T-cell (primary cell): ENCODE results near the gene CHIT1. TPM values are rescaled to one million over a fixed set of nuclear protein-coding genes. Genes with fewer than 3 reads are reported as not detected.

ENCODE experiments used
- ATAC-seq, 4 experiments: fragments of 200-7000 bp in 3 of 4; fragments of 150-1000 bp in 1 of 4; cut with Tn5 transposase; replicated peaks in 1 of 4; 1 replicate in 3 of 4; 2 replicates in 1 of 4; pipeline ENCODE4 v1.10.0; 2021; ENCODE audit warnings: moderate library complexity in 3 of 4, mild to moderate bottlenecking in 2 of 4, moderate number of reproducible peaks in 1 of 4
- CTCF ChIA-PET, 2 donors: fragments of 300-600 bp; sonication (Branson Sonifier 250); formaldehyde crosslinking; loops; one replicate each; lab custom pipeline; 2022; ENCODE audit warnings: antibody characterized with exemption in 2 of 2; lab: Charles Lee
- POLR2A ChIA-PET, 2 donors: fragments of 300-600 bp; sonication (Branson Sonifier 250); formaldehyde crosslinking; loops; one replicate each; lab custom pipeline; 2022; ENCODE audit warnings: antibody characterized with exemption in 2 of 2; lab: Charles Lee
- DNase-seq, 35 experiments: peaks; one replicate each; pipeline versions ENCODE4 v3.0.0 to v3.0.0-alpha.2; 2013 to 2023
- H3K27ac ChIP-seq: one replicate; pipeline ENCODE4 v1.5.1; 2013; ENCODE audit warnings: low read length
- H3K27me3 ChIP-seq, 2 experiments: replicated peaks in 1 of 2; 1 replicate in 1 of 2; 2 replicates in 1 of 2; pipeline versions ENCODE4 v1.6.1 to v1.7.0; 2013; ENCODE audit warnings: low read length in 1 of 2, mixed read lengths in 1 of 2; ENCODE audit not compliant: control insufficient read depth in 2 of 2, insufficient read depth in 2 of 2; ENCODE audit errors: extremely low read depth in 1 of 2
- H3K36me3 ChIP-seq, 2 donors: 1 replicate in 1 of 2; 2 replicates in 1 of 2; pipeline versions ENCODE4 v1.6.1 to v1.7.0; 2013; ENCODE audit warnings: low read length in 1 of 2; ENCODE audit not compliant: control insufficient read depth in 2 of 2, insufficient read depth in 1 of 2; ENCODE audit errors: extremely low read depth in 1 of 2
- H3K4me1 ChIP-seq, 2 experiments: 1 replicate in 1 of 2; 2 replicates in 1 of 2; pipeline versions ENCODE4 v1.6.1 to v1.7.0; 2013; ENCODE audit warnings: low read length in 2 of 2, mixed read lengths in 1 of 2; ENCODE audit not compliant: insufficient read depth in 2 of 2, control insufficient read depth in 1 of 2; ENCODE audit errors: extremely low read depth in 1 of 2
- H3K4me3 ChIP-seq, 2 donors: 1 replicate in 1 of 2; 2 replicates in 1 of 2; pipeline versions ENCODE4 v1.5.1 to v1.7.0; 2013; ENCODE audit warnings: mild to moderate bottlenecking in 2 of 2, low read length in 1 of 2, moderate library complexity in 1 of 2; ENCODE audit not compliant: control insufficient read depth in 1 of 2; ENCODE audit errors: extremely low read depth in 1 of 2
- H3K9me3 ChIP-seq: 2 replicates; pipeline ENCODE4 v1.7.0; 2013
- H3K27ac Mint-ChIP-seq, 2 donors: one replicate each; pipeline ENCODE4 v1.8.0; 2020 to 2021; ENCODE audit warnings: mild to moderate bottlenecking in 2 of 2, mixed read lengths in 2 of 2
- H3K27me3 Mint-ChIP-seq, 2 donors: one replicate each; pipeline ENCODE4 v1.8.0; 2021 to 2022; ENCODE audit warnings: mixed read lengths in 2 of 2
- H3K36me3 Mint-ChIP-seq: one replicate; pipeline ENCODE4 v1.8.0; 2021; ENCODE audit warnings: mixed read lengths
- H3K4me1 Mint-ChIP-seq, 3 donors: one replicate each; pipeline ENCODE4 v1.8.0; 2020 to 2022; ENCODE audit warnings: mixed read lengths in 3 of 3, mild to moderate bottlenecking in 1 of 3
- H3K4me3 Mint-ChIP-seq, 3 donors: one replicate each; pipeline ENCODE4 v1.8.0; 2020 to 2022; ENCODE audit warnings: mild to moderate bottlenecking in 3 of 3, mixed read lengths in 3 of 3, moderate library complexity in 3 of 3
- H3K9me3 Mint-ChIP-seq, 3 donors: one replicate each; pipeline ENCODE4 v1.8.0; 2020 to 2022; ENCODE audit warnings: mixed read lengths in 3 of 3
- WGBS: methylation state at CpG from one replicate; pipeline ENCODE4 v1.1.5; 2013; ENCODE audit warnings: missing lambda C conversion rate; ENCODE audit not compliant: insufficient coverage; 5-methylcytosine and 5-hydroxymethylcytosine counted together
- total RNA-seq, 35 experiments: library from RNA in 6 of 35; stranded (reverse) in 6 of 35; fragments of 120-200 nt in 1 of 35; gene quantifications; one replicate each; pipeline versions ENCODE4 v1.2.1 to v1.2.4 and lab custom pipeline; 2013 to 2026

CHIT1 gene
- total RNA-seq, 5 donors from 2014 or later (not counting 1 experiment from before 2014, with no cell fraction given), result 0.12 to 2.3 (median 0.92) TPM; not detected in 1

- Mint-ChIP-seq H3K4me1 (no peaks in the 10 kb centered on the region), H3K27ac (no peak overlapping the region)
Observed at GRCh38 chr1:203174324-203174985, 55.0 kb downstream of the CHIT1 start.

GRCh38 chr1:203173566-203173965, 55.9 kb downstream of the CHIT1 start:
- ATAC-seq (no peak), DNase-seq (no peak)
- no peak overlapping the region for H3K27ac Mint-ChIP-seq
- H3K4me3 ChIP-seq, result no peak overlapping the region
- H3K9me3 Mint-ChIP-seq, result no peaks in the 10 kb centered on the region
- H3K27me3 Mint-ChIP-seq, result peaks cover 0 to 11% of the 10 kb centered on the region in 2 donors
- H3K4me1 Mint-ChIP-seq, result no peaks in the 10 kb centered on the region
- no peak overlapping the region for H3K27ac ChIP-seq
- POLR2A ChIA-PET, result no interaction called here
- H3K27me3 ChIP-seq, result peaks cover 0 to 25% of the 10 kb centered on the region in 2 experiments
- H3K4me1 ChIP-seq, result no peaks in the 10 kb centered on the region
- no peaks in the 10 kb centered on the region for H3K36me3 Mint-ChIP-seq
- CTCF ChIA-PET, result interaction anchor here (0.9 to 1.4 kb wide), 2 partner anchors 46 to 134 kb away, joined by 3 to 8 read pairs; no protein-coding TSS in a partner anchor
- WGBS, result 86% methylated on average over 1 of the region's 5 CpGs
- H3K36me3 ChIP-seq, result no peaks in the 10 kb centered on the region
- no peaks in the 10 kb centered on the region for H3K9me3 ChIP-seq
- no peak overlapping the region for H3K4me3 Mint-ChIP-seq

More at GRCh38 chr1:203174324-203174985, 55.0 kb downstream of the CHIT1 start:
- ATAC-seq, result no peak
- peaks cover 0 to 32% of the 10 kb centered on the region in 2 experiments for H3K27me3 ChIP-seq
- Mint-ChIP-seq H3K9me3 (no peaks in the 10 kb centered on the region), H3K36me3 (no peaks in the 10 kb centered on the region), H3K4me3 (no peak overlapping the region), H3K27me3 (peaks cover 0 to 11% of the 10 kb centered on the region in 2 donors)
- ChIA-PET CTCF (no interaction called here), POLR2A (no interaction called here)
- H3K4me1 ChIP-seq, result no peaks in the 10 kb centered on the region
- no peaks in the 10 kb centered on the region for H3K36me3 ChIP-seq
- H3K9me3 ChIP-seq, result no peaks in the 10 kb centered on the region
- no peak overlapping the region for H3K27ac ChIP-seq
- H3K4me3 ChIP-seq, result no peak overlapping the region
- DNase-seq, result no peak
- 95% methylated on average over 7 of the region's 12 CpGs for WGBS

GRCh38 chr1:203173011-203173555, 56.4 kb downstream of the CHIT1 start:
- 69% methylated on average over 2 of the region's 2 CpGs for WGBS
- Histone ChIP-seq H3K9me3 (no peaks in the 10 kb centered on the region), H3K27ac (no peak overlapping the region), H3K27me3 (peaks cover 0 to 25% of the 10 kb centered on the region in 2 experiments), H3K4me1 (no peaks in the 10 kb centered on the region), H3K4me3 (no peak overlapping the region), H3K36me3 (no peaks in the 10 kb centered on the region)
- POLR2A ChIA-PET, result no interaction called here
- Mint-ChIP-seq H3K9me3 (no peaks in the 10 kb centered on the region), H3K27me3 (peaks cover 0 to 6% of the 10 kb centered on the region in 2 donors), H3K4me1 (no peaks in the 10 kb centered on the region), H3K4me3 (no peak overlapping the region), H3K27ac (no peak overlapping the region), H3K36me3 (no peaks in the 10 kb centered on the region)
- ATAC-seq, result no peak
- CTCF ChIA-PET, result interaction anchor here (0.9 to 1.4 kb wide), 2 partner anchors 47 to 134 kb away, joined by 3 to 8 read pairs; no protein-coding TSS in a partner anchor
- DNase-seq, result no peak

GRCh38 chr1:203172184-203173010, 57.1 kb downstream of the CHIT1 start:
- CTCF ChIA-PET, result interaction anchor here (0.9 to 1.4 kb wide), 2 partner anchors 47 to 133 kb away, joined by 3 to 8 read pairs; no protein-coding TSS in a partner anchor
- ATAC-seq, result peak in 1 of 4 experiments; percentile 32

GRCh38 chr1:203171341-203172183, 57.9 kb downstream of the CHIT1 start:
- no peaks in the 10 kb centered on the region for H3K4me1 ChIP-seq
- ATAC-seq (no peak), DNase-seq (no peak)
- H3K27me3 Mint-ChIP-seq, result peaks cover 0 to 2% of the 10 kb centered on the region in 2 donors
- 88% methylated on average over 21 of the region's 22 CpGs for WGBS
- H3K4me3 ChIP-seq, result no peak overlapping the region
- no peak overlapping the region for H3K4me3 Mint-ChIP-seq
- H3K27ac ChIP-seq, result no peak overlapping the region
- H3K27me3 ChIP-seq, result peaks cover 0 to 29% of the 10 kb centered on the region in 2 experiments
- H3K4me1 Mint-ChIP-seq, result no peaks in the 10 kb centered on the region
- H3K27ac Mint-ChIP-seq, result no peak overlapping the region
- CTCF ChIA-PET, result interaction anchor here in 1 of 2 donors (0.6 kb wide), 1 partner anchor 890 kb away, joined by 3 read pairs; no protein-coding TSS in a partner anchor
- no peaks in the 10 kb centered on the region for H3K9me3 Mint-ChIP-seq
- H3K36me3 ChIP-seq, result no peaks in the 10 kb centered on the region
- no peaks in the 10 kb centered on the region for H3K36me3 Mint-ChIP-seq
- H3K9me3 ChIP-seq, result no peaks in the 10 kb centered on the region
- POLR2A ChIA-PET, result no interaction called here

More at GRCh38 chr1:203172184-203173010, 57.1 kb downstream of the CHIT1 start:
- Histone ChIP-seq H3K9me3 (no peaks in the 10 kb centered on the region), H3K27me3 (peaks cover 0 to 25% of the 10 kb centered on the region in 2 experiments), H3K4me3 (no peak overlapping the region), H3K27ac (no peak overlapping the region), H3K4me1 (no peaks in the 10 kb centered on the region), H3K36me3 (no peaks in the 10 kb centered on the region)
- Mint-ChIP-seq H3K9me3 (no peaks in the 10 kb centered on the region), H3K27ac (no peak overlapping the region), H3K36me3 (no peaks in the 10 kb centered on the region), H3K27me3 (peaks cover 0 to 2% of the 10 kb centered on the region in 2 donors), H3K4me1 (no peaks in the 10 kb centered on the region), H3K4me3 (no peak overlapping the region)
- WGBS, result 55% methylated on average over 7 of the region's 8 CpGs
- DNase-seq, result peak in 24 of 35 experiments; percentile 4 to 55 (median 24)
- POLR2A ChIA-PET, result no interaction called here
